Stimulated activated CD4-positive, alpha-beta T cell treated with anti-CD3 and anti-CD28 coated beads, Interleukin-4, amount 100 ng/mL, for 24 hours (primary cell): ENCODE measurements around the gene RNF13.

ENCODE experiments used
- DNase-seq: peaks from one replicate; pipeline ENCODE4 v3.0.0-alpha.2; 2020

Gene RNF13

GRCh38 chr3:150006794-150007193, 193.8 kb downstream of the RNF13 start:
- DNase-seq = no peak
